Measurements from ENCODE around the gene KCNH1.
"Not testable (repeated sequence)": the region's sequence is repeated elsewhere in the genome, so short reads cannot be mapped to it uniquely, and the experiment has no call there.

The KCNH1 gene

GRCh38 chr1:210669951-210670350, 464.0 kb downstream of the KCNH1 start:
- peak; percentile 62 for DNase-seq

GRCh38 chr1:210663730-210664573, 470.0 kb downstream of the KCNH1 start:
- peak; percentile 66 for DNase-seq

- no peak for DNase-seq
Observed at GRCh38 chr1:210662291-210663050, 471.5 kb downstream of the KCNH1 start.

DNA sequence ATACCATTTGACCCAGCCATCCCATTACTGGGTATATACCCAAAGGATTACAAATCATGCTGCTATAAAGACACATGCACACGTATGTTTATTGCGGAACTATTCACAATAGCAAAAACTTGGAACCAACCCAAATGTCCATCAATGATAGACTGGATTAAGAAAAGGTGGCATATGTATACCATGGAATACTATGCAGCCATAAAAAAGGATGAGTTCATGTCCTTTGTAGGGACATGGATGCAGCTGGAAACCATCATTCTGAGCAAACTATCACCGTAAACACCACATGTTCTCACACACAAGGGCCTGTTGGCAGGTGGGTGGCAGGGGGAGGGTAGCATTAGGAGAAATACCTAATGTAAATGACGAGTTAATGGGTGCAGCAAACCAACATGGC, 472.4 kb downstream of the KCNH1 start:
- not testable (repeated sequence) for DNase-seq

DNA sequence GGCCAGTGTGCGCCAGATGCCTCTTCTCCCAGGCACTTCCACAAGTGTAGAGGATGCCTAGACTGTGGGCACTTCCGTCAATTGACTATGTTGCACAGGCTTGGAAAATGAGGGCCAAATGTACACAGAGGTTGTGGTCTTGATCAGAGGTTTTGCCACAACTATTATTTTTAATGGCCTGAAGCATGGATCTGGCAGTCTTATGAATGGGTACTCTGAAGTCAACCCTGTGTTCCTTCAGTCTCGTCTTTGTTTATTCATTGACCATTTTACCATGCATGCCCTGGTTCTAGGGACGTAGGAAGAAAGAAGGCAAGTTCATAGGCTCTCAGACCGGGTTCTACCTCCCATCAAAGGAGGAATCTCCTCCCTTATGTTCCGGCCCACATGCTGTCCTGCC, 476.1 kb downstream of the KCNH1 start:
- no peak for DNase-seq

DNA sequence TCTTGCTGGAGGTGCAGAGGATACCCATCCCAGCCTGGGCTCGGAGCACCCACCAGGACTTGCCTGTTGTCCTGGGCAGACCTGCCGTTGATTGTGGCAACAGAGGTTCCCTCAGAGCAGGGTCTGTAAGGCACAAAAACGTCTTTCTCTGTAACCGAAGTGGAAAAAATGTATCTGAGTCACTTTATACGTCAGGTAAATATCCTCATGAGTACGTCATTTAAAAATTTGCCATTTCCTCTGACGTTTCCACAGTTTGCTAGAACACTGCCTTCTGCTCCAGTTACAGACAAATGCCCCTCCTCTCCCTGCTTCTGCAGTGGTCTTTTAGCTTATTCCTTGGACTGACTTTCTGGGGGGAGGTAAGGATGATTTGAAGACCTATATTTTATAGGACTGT, 478.4 kb downstream of the KCNH1 start:
- no peak for DNase-seq

DNA sequence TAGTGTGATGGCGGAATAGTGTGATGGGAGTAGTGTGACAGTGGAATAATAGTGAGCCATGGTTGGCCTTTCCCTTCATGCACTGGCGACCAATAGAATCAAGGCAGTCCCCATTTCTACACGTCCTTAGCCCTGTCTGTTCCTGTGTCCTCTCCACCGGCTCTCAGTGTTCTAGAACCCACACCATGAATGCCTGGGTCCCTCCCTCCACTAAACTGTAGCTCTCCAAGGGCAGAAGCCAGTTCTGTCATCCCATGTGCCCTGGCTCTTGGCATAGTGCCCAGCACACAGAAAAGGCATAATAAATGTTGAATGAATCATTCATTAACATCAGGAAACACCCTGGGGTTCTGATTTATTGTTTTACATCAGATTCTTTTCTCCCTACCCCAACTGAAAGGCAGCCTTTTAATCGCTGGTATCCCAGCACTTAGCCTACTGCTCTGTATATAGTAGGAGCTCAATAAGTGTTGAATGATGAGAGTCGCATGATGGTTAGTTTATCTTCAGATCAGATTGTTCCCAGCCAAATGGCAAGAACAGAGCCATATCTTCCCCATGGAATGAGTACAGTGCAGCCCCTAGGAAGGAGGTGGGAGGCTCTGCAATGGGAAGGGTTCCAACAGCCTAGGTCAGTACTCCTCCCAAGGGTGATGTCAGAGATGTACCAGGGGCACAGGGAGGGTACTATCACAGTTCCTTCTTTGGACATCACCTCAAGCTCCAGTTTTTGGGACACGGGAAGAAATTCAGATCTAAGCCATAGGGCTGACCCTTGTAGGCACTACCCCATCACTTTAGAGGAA, 479.6 kb downstream of the KCNH1 start:
- DNase-seq, result peak; percentile 21

GRCh38 chr1:210653771-210654170, 480.2 kb downstream of the KCNH1 start:
- DNase-seq, result peak; percentile 26

- no peak for DNase-seq
Observed at GRCh38 chr1:210652329-210652954, 481.5 kb downstream of the KCNH1 start.

- DNase-seq, result no peak
Observed at GRCh38 chr1:210650403-210650802, 483.5 kb downstream of the KCNH1 start.

- DNase-seq, result no peak
Observed at GRCh38 chr1:210648588-210649269, 485.2 kb downstream of the KCNH1 start.

DNA sequence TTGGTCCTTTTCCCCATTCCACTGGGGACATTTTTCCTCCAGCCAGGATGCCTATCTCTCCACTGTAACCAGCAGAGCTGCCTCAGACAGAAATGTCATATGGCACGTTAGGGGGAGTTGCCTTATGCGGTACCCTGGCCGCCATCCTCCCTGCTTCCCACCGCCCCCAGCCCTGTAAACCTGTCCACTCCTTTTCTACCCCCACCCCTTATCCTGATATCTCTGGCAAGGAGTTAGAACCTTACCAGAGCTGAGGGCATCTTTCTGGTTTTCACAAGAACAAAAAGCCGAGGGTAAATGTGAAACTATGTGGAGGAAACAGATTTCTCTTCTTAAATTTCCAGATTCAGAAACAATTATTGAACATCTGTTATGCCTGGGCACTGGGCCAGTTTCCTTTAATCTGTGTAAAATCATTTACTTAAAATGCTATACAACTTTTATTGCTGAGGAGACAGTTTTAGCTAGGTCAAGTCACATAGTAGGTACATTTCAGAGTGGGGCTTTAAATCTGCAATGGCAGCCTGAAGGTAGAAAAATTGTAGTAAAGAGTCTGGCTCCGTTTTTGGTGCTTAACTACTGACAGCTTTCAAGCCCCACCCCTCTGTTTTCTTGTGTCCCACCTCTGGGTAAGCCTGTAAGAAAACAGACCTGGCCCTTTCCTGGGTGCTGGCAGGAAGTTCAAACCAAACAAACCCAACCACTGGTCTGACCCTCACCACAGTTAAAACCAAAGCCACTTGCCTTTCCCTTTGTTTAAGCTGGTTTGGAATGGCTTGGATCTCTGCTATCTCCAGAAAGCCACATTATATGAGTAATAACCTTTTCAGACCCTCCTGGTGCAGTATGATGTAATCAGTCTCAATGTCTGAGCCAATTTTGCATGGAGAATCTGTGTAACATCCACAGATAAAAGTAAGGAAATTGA, 486.3 kb downstream of the KCNH1 start:
- no peak for DNase-seq

DNA sequence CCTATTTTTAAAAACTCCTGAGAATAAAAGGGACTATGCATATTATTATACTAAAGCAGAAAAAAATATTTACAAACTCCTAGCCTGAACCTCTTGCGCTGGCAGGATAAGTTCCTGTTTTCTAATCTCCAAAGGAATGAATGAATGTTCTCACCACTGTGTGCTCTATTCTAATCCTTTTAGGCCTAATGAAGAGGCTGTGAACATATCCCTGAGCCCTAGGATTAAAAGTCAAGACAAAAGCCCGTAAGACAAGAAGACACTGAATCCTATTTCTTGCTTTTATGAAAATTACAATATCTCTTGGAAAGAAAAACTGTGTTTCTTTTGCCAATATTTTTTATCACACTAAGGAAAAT, 487.7 kb downstream of the KCNH1 start:
- DNase-seq, result no peak

DNA sequence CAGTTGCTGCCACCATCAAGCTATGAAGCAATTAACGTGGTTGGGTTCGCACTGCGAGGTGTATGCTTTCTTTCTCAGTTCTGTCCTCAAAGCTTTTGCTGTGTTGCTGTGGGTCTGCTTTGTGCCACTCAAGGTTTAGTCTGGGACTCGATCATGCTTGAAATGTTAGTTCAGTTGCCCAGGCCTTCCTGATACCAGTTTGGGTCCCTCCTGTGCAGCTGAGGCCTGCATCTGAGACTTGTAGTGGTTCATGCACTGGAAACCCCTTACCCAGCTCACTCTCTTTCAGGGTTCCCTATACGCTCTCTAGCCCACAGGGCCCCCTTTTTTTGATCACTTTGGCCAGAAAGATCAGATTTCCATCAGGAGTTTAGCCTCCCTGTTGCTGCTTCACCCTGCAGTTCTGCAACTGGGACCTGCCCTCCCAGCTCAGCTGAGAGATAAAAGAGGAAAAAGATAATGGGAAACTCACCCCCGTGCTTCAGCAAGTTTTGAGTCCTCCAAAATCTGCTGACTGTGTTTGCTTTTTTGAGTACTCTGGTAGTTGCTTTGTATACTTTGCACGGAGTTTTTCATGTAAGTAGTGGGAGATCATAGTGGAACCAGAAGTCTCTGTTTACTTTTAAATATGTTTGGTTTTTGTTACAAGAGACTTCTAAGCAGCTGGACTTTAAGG, 488.2 kb downstream of the KCNH1 start:
- DNase-seq, result peak; percentile 17

DNA sequence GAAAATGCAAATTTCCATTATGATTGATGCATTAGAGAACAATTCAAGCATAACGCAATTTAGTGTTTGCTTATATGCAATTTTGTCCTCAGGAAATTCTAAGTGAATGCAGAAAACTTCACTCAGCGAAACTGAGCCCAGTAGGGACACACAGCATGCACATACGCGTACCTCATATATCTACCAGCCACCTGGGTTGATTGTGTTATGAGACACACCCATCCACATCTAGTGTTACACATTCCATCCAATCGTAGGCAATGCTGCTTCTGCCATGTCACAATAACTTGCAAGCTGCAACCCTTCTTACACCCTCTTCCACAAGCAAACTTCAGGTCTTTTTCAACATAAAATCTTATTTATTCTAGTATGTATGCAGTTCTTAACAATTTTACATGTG, 492.4 kb downstream of the KCNH1 start:
- DNase-seq, result no peak

- DNase-seq, result peak; percentile 17
Observed at GRCh38 chr1:210635108-210635507, 498.8 kb downstream of the KCNH1 start.

- DNase-seq, result peak; percentile 30
Observed at GRCh38 chr1:210633636-210634035, 500.3 kb downstream of the KCNH1 start.

GRCh38 chr1:210633140-210633539, 500.8 kb downstream of the KCNH1 start:
- no peak for DNase-seq

DNA sequence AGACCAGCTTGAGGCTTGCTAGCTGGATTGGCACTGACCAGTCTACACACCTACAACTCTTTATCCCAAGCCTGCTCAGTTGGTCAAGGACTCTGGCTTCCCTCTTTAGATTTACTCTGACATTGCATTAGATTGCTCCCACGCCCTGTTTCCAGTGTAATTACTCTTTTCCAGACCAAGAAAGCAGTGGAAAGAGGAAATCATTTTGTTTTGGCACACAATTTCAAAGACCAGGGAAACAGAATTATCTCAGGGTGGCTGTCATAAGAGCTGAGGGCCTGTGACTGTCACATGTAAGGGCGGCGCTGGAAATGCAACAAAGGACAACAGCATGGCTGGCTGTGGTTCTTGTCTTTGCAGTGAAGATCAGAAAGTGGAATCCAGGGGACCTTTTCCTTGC, 502.5 kb downstream of the KCNH1 start:
- no peak for DNase-seq

- no peak for DNase-seq
Observed at GRCh38 chr1:210629276-210629675, 504.7 kb downstream of the KCNH1 start.

- peak; percentile 55 for DNase-seq
Observed at GRCh38 chr1:210627755-210628154, 506.2 kb downstream of the KCNH1 start.
